ENCODE measurements around the gene PDZK1.
"Not testable (repeated sequence)": the region's sequence is repeated elsewhere in the genome, so short reads cannot be mapped to it uniquely, and the experiment has no call there.

Gene PDZK1

DNA sequence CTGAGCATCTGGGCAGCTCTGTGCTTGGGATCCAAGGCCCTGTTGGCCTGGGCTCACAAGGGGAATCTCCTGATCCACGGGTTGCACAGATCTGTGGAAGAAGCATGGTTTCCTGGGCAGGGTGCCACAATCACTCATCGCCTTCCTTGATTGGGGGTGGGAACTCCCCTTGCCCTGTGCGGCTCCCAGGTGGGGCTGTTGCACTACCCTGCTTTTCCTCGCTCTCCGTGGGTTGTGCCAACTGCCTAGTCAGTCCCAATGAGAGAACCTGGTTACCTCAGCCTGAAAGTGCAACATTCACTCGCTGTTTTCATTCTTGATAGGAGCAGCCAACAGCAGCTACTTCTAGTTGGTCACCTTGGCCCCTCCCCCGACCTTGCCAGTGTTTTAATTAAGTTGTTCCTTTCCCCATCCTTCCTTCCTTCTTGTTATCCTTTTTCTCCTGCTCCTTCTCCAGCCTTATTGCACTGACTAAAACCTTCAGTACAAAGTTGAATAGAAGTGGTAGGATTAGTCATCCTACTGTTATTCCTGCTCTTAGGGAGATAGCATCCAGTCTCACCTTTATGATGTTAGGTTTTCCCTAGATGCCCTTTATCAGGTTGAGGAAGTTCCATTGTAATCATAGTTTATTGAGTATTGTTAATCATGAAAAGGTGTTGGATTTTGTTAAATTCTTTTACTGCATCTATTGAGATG, 50.8 kb downstream of the PDZK1 start:
- not testable (repeated sequence) for H4K20me1 ChIP-seq (ENCODE audit: insufficient read depth, low read length, poor library complexity, severe bottlenecking); H3K4me2 ChIP-seq (ENCODE audit: low read depth, low read length, poor library complexity, severe bottlenecking); H3K4me1 ChIP-seq (ENCODE audit: insufficient read depth, low read length, poor library complexity, severe bottlenecking); H3K9ac ChIP-seq (ENCODE audit: low read depth, low read length, poor library complexity, severe bottlenecking); H3K9me2 ChIP-seq (replicated peaks; ENCODE audit: low read depth, low read length); H3K9me3 ChIP-seq (ENCODE audit: insufficient read depth, low read depth, low read length); H3F3A ChIP-seq (ENCODE audit: low read depth); H2AFZ ChIP-seq (ENCODE audit: low read length); H3K79me2 ChIP-seq (ENCODE audit: insufficient read depth, low read length); H3K27me3 ChIP-seq (ENCODE audit: insufficient read depth, low read length, poor library complexity, severe bottlenecking); H3K36me3 ChIP-seq (ENCODE audit: insufficient read depth, low read length); H3K4me3 ChIP-seq (ENCODE audit: low read length, poor library complexity, severe bottlenecking)

DNA sequence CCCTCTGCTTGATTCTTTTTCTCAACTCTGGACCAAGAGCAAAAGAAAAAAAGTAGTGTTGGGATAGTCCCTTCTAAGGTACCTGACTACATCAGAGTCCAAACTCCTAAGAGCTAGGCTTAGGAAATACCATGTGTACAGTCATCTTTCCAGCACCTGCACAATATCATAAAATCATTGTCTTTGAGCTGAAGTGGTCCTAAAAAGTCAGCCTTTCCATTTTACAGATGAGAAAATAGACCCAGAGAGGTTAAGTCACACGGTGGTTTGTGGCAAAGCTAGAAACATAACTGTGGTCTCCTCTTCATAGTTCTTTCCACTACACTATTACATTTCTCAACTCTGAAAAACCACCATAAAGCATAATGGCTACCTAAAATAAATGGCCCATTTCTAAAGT, 63.2 kb downstream of the PDZK1 start:
- not testable (repeated sequence) for H3K9me2 ChIP-seq (replicated peaks; ENCODE audit: low read depth, low read length); H3F3A ChIP-seq (ENCODE audit: low read depth); H3K4me2 ChIP-seq (ENCODE audit: low read depth, low read length, poor library complexity, severe bottlenecking); H3K79me2 ChIP-seq (ENCODE audit: insufficient read depth, low read length); H4K20me1 ChIP-seq (ENCODE audit: insufficient read depth, low read length, poor library complexity, severe bottlenecking); H3K9me3 ChIP-seq (ENCODE audit: insufficient read depth, low read depth, low read length); H3K36me3 ChIP-seq (ENCODE audit: insufficient read depth, low read length); H3K9ac ChIP-seq (ENCODE audit: low read depth, low read length, poor library complexity, severe bottlenecking); H3K4me3 ChIP-seq (ENCODE audit: low read length, poor library complexity, severe bottlenecking); H3K4me1 ChIP-seq (ENCODE audit: insufficient read depth, low read length, poor library complexity, severe bottlenecking); H3K27me3 ChIP-seq (ENCODE audit: insufficient read depth, low read length, poor library complexity, severe bottlenecking); H2AFZ ChIP-seq (ENCODE audit: low read length)

DNA sequence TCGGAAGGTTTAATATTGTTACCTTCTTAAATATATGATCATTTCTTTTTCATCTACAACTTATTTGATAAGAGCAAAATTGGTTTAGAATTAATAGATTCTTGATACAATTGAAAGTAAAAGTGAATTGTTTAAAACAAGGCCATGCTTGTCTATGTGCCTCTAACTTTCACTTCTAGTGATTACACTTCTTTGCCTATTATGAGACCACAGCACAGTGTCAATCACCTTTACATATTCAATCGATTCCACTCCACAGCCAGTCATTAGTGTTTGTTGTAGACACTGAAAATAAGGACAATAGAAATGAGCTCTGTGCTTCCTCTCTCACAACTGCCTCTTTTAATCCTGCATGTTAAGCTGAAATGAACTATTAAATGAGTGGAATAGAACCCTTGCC, 65.3 kb downstream of the PDZK1 start:
- not testable (repeated sequence) for H3K4me2 ChIP-seq (ENCODE audit: low read depth, low read length, poor library complexity, severe bottlenecking)

DNA sequence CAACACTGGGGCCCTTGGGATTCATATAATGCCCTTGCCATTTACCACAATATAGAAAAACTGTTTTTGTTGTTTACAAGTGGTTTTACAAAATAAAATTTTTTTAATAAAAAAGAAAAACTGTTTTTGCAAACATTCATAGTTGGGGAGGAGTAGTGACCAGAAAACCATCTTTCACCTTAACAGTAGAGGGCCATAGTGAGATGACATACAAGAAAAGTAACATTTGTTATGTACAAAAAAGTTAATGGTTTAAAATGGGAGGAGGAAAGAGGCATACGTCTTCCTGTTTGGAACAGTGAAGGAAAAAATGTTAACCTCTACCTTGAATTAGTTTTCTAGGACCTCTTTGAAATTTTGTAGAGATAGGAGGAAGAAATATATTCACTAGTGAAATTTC, 70.9 kb downstream of the PDZK1 start:
- not testable (repeated sequence) for H3K27me3 ChIP-seq (ENCODE audit: insufficient read depth, low read length, poor library complexity, severe bottlenecking); H3K36me3 ChIP-seq (ENCODE audit: insufficient read depth, low read length); H3K4me3 ChIP-seq (ENCODE audit: low read length, poor library complexity, severe bottlenecking); H3K9me2 ChIP-seq (replicated peaks; ENCODE audit: low read depth, low read length); H3K4me1 ChIP-seq (ENCODE audit: insufficient read depth, low read length, poor library complexity, severe bottlenecking); H4K20me1 ChIP-seq (ENCODE audit: insufficient read depth, low read length, poor library complexity, severe bottlenecking); H3K9me3 ChIP-seq (ENCODE audit: insufficient read depth, low read depth, low read length); H2AFZ ChIP-seq (ENCODE audit: low read length); H3F3A ChIP-seq (ENCODE audit: low read depth); H3K4me2 ChIP-seq (ENCODE audit: low read depth, low read length, poor library complexity, severe bottlenecking); H3K79me2 ChIP-seq (ENCODE audit: insufficient read depth, low read length); H3K9ac ChIP-seq (ENCODE audit: low read depth, low read length, poor library complexity, severe bottlenecking)

More for the DNA sequence above, 65.3 kb downstream of the PDZK1 start:
- not testable (repeated sequence) for H4K20me1 ChIP-seq (ENCODE audit: insufficient read depth, low read length, poor library complexity, severe bottlenecking); H3K4me1 ChIP-seq (ENCODE audit: insufficient read depth, low read length, poor library complexity, severe bottlenecking); H3K9ac ChIP-seq (ENCODE audit: low read depth, low read length, poor library complexity, severe bottlenecking); H3K36me3 ChIP-seq (ENCODE audit: insufficient read depth, low read length); H3K9me2 ChIP-seq (replicated peaks; ENCODE audit: low read depth, low read length); H2AFZ ChIP-seq (ENCODE audit: low read length); H3K27me3 ChIP-seq (ENCODE audit: insufficient read depth, low read length, poor library complexity, severe bottlenecking); H3K4me3 ChIP-seq (ENCODE audit: low read length, poor library complexity, severe bottlenecking); H3F3A ChIP-seq (ENCODE audit: low read depth); H3K79me2 ChIP-seq (ENCODE audit: insufficient read depth, low read length); H3K9me3 ChIP-seq (ENCODE audit: insufficient read depth, low read depth, low read length)

DNA sequence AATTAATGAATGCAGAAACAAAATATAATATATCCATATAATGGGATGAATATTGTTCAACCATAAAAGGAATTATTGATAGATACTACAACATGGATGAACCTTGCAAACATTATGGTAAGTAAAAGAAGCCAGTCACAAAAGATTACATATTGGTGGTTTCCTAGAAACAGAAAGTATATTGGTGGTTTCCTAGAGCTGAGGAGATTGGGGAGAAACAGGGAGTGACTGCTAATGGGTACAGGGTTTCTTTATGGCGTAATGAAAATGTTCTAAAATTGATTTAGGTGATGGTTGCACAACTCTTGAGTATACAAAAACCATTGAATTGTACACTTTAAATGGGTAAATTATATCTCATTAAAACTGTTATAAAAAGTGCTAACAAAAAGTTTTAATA, 85.0 kb downstream of the PDZK1 start:
- H3K9ac ChIP-seq (ENCODE audit: low read depth, low read length, poor library complexity, severe bottlenecking); H3K4me2 ChIP-seq (ENCODE audit: low read depth, low read length, poor library complexity, severe bottlenecking); H2AFZ ChIP-seq (ENCODE audit: low read length); H3K4me1 ChIP-seq (ENCODE audit: insufficient read depth, low read length, poor library complexity, severe bottlenecking); H3K9me2 ChIP-seq (replicated peaks; ENCODE audit: low read depth, low read length); H4K20me1 ChIP-seq (ENCODE audit: insufficient read depth, low read length, poor library complexity, severe bottlenecking); H3K36me3 ChIP-seq (ENCODE audit: insufficient read depth, low read length); H3F3A ChIP-seq (ENCODE audit: low read depth); H3K9me3 ChIP-seq (ENCODE audit: insufficient read depth, low read depth, low read length); H3K27me3 ChIP-seq (ENCODE audit: insufficient read depth, low read length, poor library complexity, severe bottlenecking); H3K4me3 ChIP-seq (ENCODE audit: low read length, poor library complexity, severe bottlenecking); H3K79me2 ChIP-seq (ENCODE audit: insufficient read depth, low read length): not testable (repeated sequence)

All from Loucy (cell line).